PC-3 (cell line): ENCODE measurements around the gene MPPED1. TPM values are rescaled to one million over a fixed set of nuclear protein-coding genes. Genes with fewer than 3 reads are reported as not detected.

Experiments
- ATAC-seq: fragments of 200-7000 bp; cut with Tn5 transposase; 2 replicates; pipeline ENCODE4 v1.9.1; 2020; ENCODE audit warnings: mild to moderate bottlenecking, moderate library complexity
- BruUV-seq: library from RNA; stranded (reverse); fragments of 400-500 nt; replicated peaks from 2 replicates; lab custom pipeline; 2021; lab: Mats Ljungman, UMichigan
- CTCF ChIA-PET: fragments of 300-600 bp; sonication (Branson Sonifier 250); formaldehyde crosslinking; loops from one replicate; lab custom pipeline; 2022; ENCODE audit warnings: antibody characterized with exemption; lab: Charles Lee
- POLR2A ChIA-PET: fragments of 300-600 bp; sonication (Branson Sonifier 250); formaldehyde crosslinking; loops from one replicate; lab custom pipeline; 2022; ENCODE audit warnings: antibody characterized with exemption; ENCODE audit not compliant: unreplicated experiment; lab: Charles Lee
- DNase-seq: peaks from one replicate; pipeline ENCODE4 v3.0.0-alpha.2; 2015
- H2AFZ ChIP-seq: fragments of 300-600 bp; sonication (generic); 2 replicates; pipeline ENCODE4 v1.6.0; 2016; ENCODE audit warnings: antibody characterized with exemption, low read length
- H3F3A ChIP-seq: fragments of 300-600 bp; sonication (generic); one replicate; pipeline ENCODE4 v1.6.0; 2017; ENCODE audit warnings: antibody characterized with exemption, low read length, control low read depth, mild to moderate bottlenecking; ENCODE audit not compliant: unreplicated experiment
- H3K27ac ChIP-seq: fragments of 300-600 bp; sonication (generic); 2 replicates; pipeline ENCODE4 v1.5.1; 2016; ENCODE audit warnings: mild to moderate bottlenecking, low read length
- H3K27me3 ChIP-seq: fragments of 300-600 bp; sonication (generic); 2 replicates; pipeline ENCODE4 v1.6.1; 2016; ENCODE audit warnings: low read length, mixed read lengths
- H3K36me3 ChIP-seq: fragments of 300-600 bp; sonication (generic); 2 replicates; pipeline ENCODE4 v1.6.1; 2016; ENCODE audit warnings: low read depth, mixed run types, low read length, mixed read lengths
- H3K4me1 ChIP-seq: fragments of 300-600 bp; sonication (generic); 2 replicates; pipeline ENCODE4 v1.5.1; 2016; ENCODE audit warnings: low read length; ENCODE audit not compliant: insufficient read depth
- H3K4me2 ChIP-seq: fragments of 300-600 bp; sonication (generic); 2 replicates; pipeline ENCODE4 v1.6.0; 2016; ENCODE audit warnings: low read length
- H3K4me3 ChIP-seq: fragments of 300-600 bp; sonication (generic); 2 replicates; pipeline ENCODE4 v1.5.1; 2016; ENCODE audit warnings: mild to moderate bottlenecking, low read length, mixed read lengths
- H3K79me2 ChIP-seq: fragments of 300-600 bp; sonication (generic); 2 replicates; pipeline ENCODE4 v1.6.1; 2017; ENCODE audit warnings: low read length, mixed read lengths
- H3K9ac ChIP-seq: fragments of 300-600 bp; sonication (generic); 2 replicates; pipeline ENCODE4 v1.6.0; 2016; ENCODE audit warnings: mild to moderate bottlenecking, low read length
- H3K9me2 ChIP-seq: fragments of 300-600 bp; sonication (generic); replicated peaks from 2 replicates; pipeline ENCODE4 v1.6.1; 2016; ENCODE audit warnings: mixed run types, low read length, mixed read lengths
- H3K9me3 ChIP-seq: fragments of 300-600 bp; sonication (generic); 2 replicates; pipeline ENCODE4 v1.6.1; 2016; ENCODE audit warnings: low read length, mixed read lengths
- H4K20me1 ChIP-seq: fragments of 300-600 bp; sonication (generic); 2 replicates; pipeline ENCODE4 v1.6.1; 2016; ENCODE audit warnings: low read length, mixed read lengths
- CTCF ChIP-seq: fragments of 300-600 bp; sonication (generic); conservative IDR thresholded peaks from 2 replicates; pipeline ENCODE4 v1.5.1; 2017; ENCODE audit warnings: antibody characterized with exemption, low read depth, mild to moderate bottlenecking, low read length
- EZH2 ChIP-seq: fragments of 300-600 bp; sonication (generic); IDR thresholded peaks from one replicate; pipeline ENCODE4 v1.6.1; 2017; ENCODE audit warnings: antibody characterized with exemption, mild to moderate bottlenecking, low read length; ENCODE audit not compliant: unreplicated experiment
- EZH2phosphoT487 ChIP-seq: fragments of 300-600 bp; sonication (generic); IDR thresholded peaks from 2 replicates; pipeline ENCODE4 v1.6.1; 2018; ENCODE audit warnings: mild to moderate bottlenecking, antibody characterized with exemption, low read length, borderline replicate concordance
- intact Hi-C: fragments of 100-400 bp; cut with micrococcal nuclease; formaldehyde crosslinking; loops from 2 replicates; pipeline ENCODE4 v1.9.0; 2023
- total RNA-seq: library from RNA; depleted of rRNA; stranded (reverse); fragments of >200 nt; gene quantifications from 2 replicates; pipeline ENCODE4 v1.2.3, GENCODE V29; 2014

Gene MPPED1
- total RNA-seq, 1 experiment from 2014 or later, result not detected

- H3K4me1 ChIP-seq, result no peaks in the 10 kb centered on the region
- no peak overlapping the region for H3K9ac ChIP-seq
- no peaks in the 10 kb centered on the region for H3F3A ChIP-seq
- CTCF ChIA-PET, result no interaction called here
- no peak overlapping the region for H3K4me2 ChIP-seq
- TF ChIP-seq CTCF, result no peak
- no peak for TF ChIP-seq EZH2phosphoT487
- no peak for TF ChIP-seq EZH2
- no peak overlapping the region for H2AFZ ChIP-seq
- POLR2A ChIA-PET, result no interaction called here
- no peaks in the 10 kb centered on the region for H3K36me3 ChIP-seq
- no peaks in the 10 kb centered on the region for H3K9me3 ChIP-seq
- H3K27me3 ChIP-seq, result no peaks in the 10 kb centered on the region
- no TSS peak for BruUV-seq
- intact Hi-C loops, result no loop called here
- H4K20me1 ChIP-seq, result no peaks in the 10 kb centered on the region
- no peak for ATAC-seq
- no peak for DNase-seq
- no peaks in the 10 kb centered on the region for H3K9me2 ChIP-seq
- no peak overlapping the region for H3K27ac ChIP-seq
- no peaks in the 10 kb centered on the region for H3K79me2 ChIP-seq
- no peak overlapping the region for H3K4me3 ChIP-seq
These were observed 61.2 kb downstream of the MPPED1 start for GRCh38 chr22:43473031-43473430.

- Histone ChIP-seq H3K36me3 (no peaks in the 10 kb centered on the region), H3K4me1 (no peaks in the 10 kb centered on the region), H3K79me2 (no peaks in the 10 kb centered on the region), H3K4me2 (no peak overlapping the region), H3K27ac (no peak overlapping the region), H4K20me1 (no peaks in the 10 kb centered on the region), H3K9me3 (no peaks in the 10 kb centered on the region), H3K27me3 (no peaks in the 10 kb centered on the region), H3K9ac (no peak overlapping the region), H3K4me3 (no peak overlapping the region), H3K9me2 (no peaks in the 10 kb centered on the region), H3F3A (no peaks in the 10 kb centered on the region), H2AFZ (no peak overlapping the region)
- DNase-seq (no peak), ATAC-seq (no peak)
- BruUV-seq, result no TSS peak
- ChIA-PET CTCF (no interaction called here), POLR2A (no interaction called here)
- intact Hi-C loops, result no loop called here
- TF ChIP-seq EZH2phosphoT487 (no peak), EZH2 (no peak), CTCF (no peak)
These were observed 61.6 kb downstream of the MPPED1 start for GRCh38 chr22:43473441-43473840.

- Histone ChIP-seq H3K9ac (no peak overlapping the region), H3K4me2 (no peak overlapping the region), H3K9me2 (no peaks in the 10 kb centered on the region), H3K27me3 (no peaks in the 10 kb centered on the region), H3K27ac (no peak overlapping the region), H3F3A (no peaks in the 10 kb centered on the region), H4K20me1 (no peaks in the 10 kb centered on the region), H2AFZ (no peak overlapping the region), H3K4me1 (no peaks in the 10 kb centered on the region), H3K4me3 (no peak overlapping the region), H3K36me3 (no peaks in the 10 kb centered on the region), H3K79me2 (no peaks in the 10 kb centered on the region), H3K9me3 (no peaks in the 10 kb centered on the region)
- ChIA-PET POLR2A (no interaction called here), CTCF (no interaction called here)
- DNase-seq, result no peak
- intact Hi-C loops, result no loop called here
- BruUV-seq, result no TSS peak
- no peak for TF ChIP-seq EZH2
- no peak for TF ChIP-seq EZH2phosphoT487
- TF ChIP-seq CTCF, result no peak
- ATAC-seq, result no peak
These were observed 62.6 kb downstream of the MPPED1 start for GRCh38 chr22:43474161-43475101.
